ENCODE results near the gene ANAPC16.
"Not testable (repeated sequence)": the region's sequence is repeated elsewhere in the genome, so short reads cannot be mapped to it uniquely, and the experiment has no call there.

Gene ANAPC16

GRCh38 chr10:72201293-72201692, 14.5 kb upstream of the ANAPC16 start:
- no peak for DNase-seq (ENCODE audit: low read depth, low spot score)
- no peaks in the 10 kb centered on the region for H3K9me3 ChIP-seq (ENCODE audit: low read depth, low read length)
- no peaks in the 10 kb centered on the region for H3K36me3 ChIP-seq (ENCODE audit: insufficient read depth, low read length)
- H3K27ac ChIP-seq = no peak overlapping the region
- TF ChIP-seq FOXP2 (optimal IDR thresholded peaks at IDR 0.05; ENCODE audit: control extremely low read depth, extremely low read length, insufficient read depth) (no peak), EZH2 (IDR thresholded peaks at IDR 0.05) (no peak), POLR2AphosphoS5 (IDR thresholded peaks at IDR 0.05; ENCODE audit: borderline replicate concordance, low read depth, low read length) (no peak)
- H3K4me3 ChIP-seq = no peak overlapping the region
- no peak overlapping the region for H3K9ac ChIP-seq (ENCODE audit: insufficient read length)

GRCh38 chr10:72204296-72204695, 11.5 kb upstream of the ANAPC16 start:
- DNase-seq (ENCODE audit: low read depth, low spot score) = no peak
- H3K9ac ChIP-seq (ENCODE audit: insufficient read length) = no peak overlapping the region
- H3K4me3 ChIP-seq = no peak overlapping the region
- H3K9me3 ChIP-seq (ENCODE audit: low read depth, low read length) = no peaks in the 10 kb centered on the region
- no peak for TF ChIP-seq FOXP2 (optimal IDR thresholded peaks at IDR 0.05; ENCODE audit: control extremely low read depth, extremely low read length, insufficient read depth)
- no peak for TF ChIP-seq EZH2 (IDR thresholded peaks at IDR 0.05)
- TF ChIP-seq POLR2AphosphoS5 (IDR thresholded peaks at IDR 0.05; ENCODE audit: borderline replicate concordance, low read depth, low read length) = no peak
- H3K36me3 ChIP-seq (ENCODE audit: insufficient read depth, low read length) = no peaks in the 10 kb centered on the region; the same call in 1 of the 2 replicates
- H3K27ac ChIP-seq = no peak overlapping the region

GRCh38 chr10:72204724-72205123, 11.1 kb upstream of the ANAPC16 start:
- Histone ChIP-seq H3K27ac (no peak overlapping the region), H3K9ac (ENCODE audit: insufficient read length) (no peak overlapping the region), H3K36me3 (ENCODE audit: insufficient read depth, low read length) (no peaks in the 10 kb centered on the region; the same call in 1 of the 2 replicates), H3K4me3 (no peak overlapping the region), H3K9me3 (ENCODE audit: low read depth, low read length) (no peaks in the 10 kb centered on the region)
- no peak for DNase-seq (ENCODE audit: low read depth, low spot score)
- TF ChIP-seq POLR2AphosphoS5 (IDR thresholded peaks at IDR 0.05; ENCODE audit: borderline replicate concordance, low read depth, low read length) (no peak), EZH2 (IDR thresholded peaks at IDR 0.05) (no peak), FOXP2 (optimal IDR thresholded peaks at IDR 0.05; ENCODE audit: control extremely low read depth, extremely low read length, insufficient read depth) (no peak)

GRCh38 chr10:72206511-72207229, 9.1 kb upstream of the ANAPC16 start:
- Histone ChIP-seq H3K4me3 (no peak overlapping the region), H3K9me3 (ENCODE audit: low read depth, low read length) (no peaks in the 10 kb centered on the region), H3K9ac (ENCODE audit: insufficient read length) (no peak overlapping the region), H3K27ac (no peak overlapping the region), H3K36me3 (ENCODE audit: insufficient read depth, low read length) (no peaks in the 10 kb centered on the region; the same call in 1 of the 2 replicates)
- no peak for TF ChIP-seq POLR2AphosphoS5 (IDR thresholded peaks at IDR 0.05; ENCODE audit: borderline replicate concordance, low read depth, low read length)
- no peak for TF ChIP-seq EZH2 (IDR thresholded peaks at IDR 0.05)
- TF ChIP-seq FOXP2 (optimal IDR thresholded peaks at IDR 0.05; ENCODE audit: control extremely low read depth, extremely low read length, insufficient read depth) = no peak
- DNase-seq (ENCODE audit: low read depth, low spot score) = no peak

- H3K36me3 ChIP-seq (ENCODE audit: insufficient read depth, low read length); H3K27ac ChIP-seq; H3K4me3 ChIP-seq; H3K9me3 ChIP-seq (ENCODE audit: low read depth, low read length); DNase-seq (ENCODE audit: low read depth, low spot score); H3K9ac ChIP-seq (ENCODE audit: insufficient read length): not testable (repeated sequence)
Observed at GRCh38 chr10:72208526-72208925, 7.3 kb upstream of the ANAPC16 start.

GRCh38 chr10:72211381-72211780, 4.4 kb upstream of the ANAPC16 start:
- H3K36me3 ChIP-seq (ENCODE audit: insufficient read depth, low read length); H3K4me3 ChIP-seq; H3K9me3 ChIP-seq (ENCODE audit: low read depth, low read length); H3K9ac ChIP-seq (ENCODE audit: insufficient read length); H3K27ac ChIP-seq; DNase-seq (ENCODE audit: low read depth, low spot score): not testable (repeated sequence)

- not testable (repeated sequence) for H3K9ac ChIP-seq (ENCODE audit: insufficient read length); H3K9me3 ChIP-seq (ENCODE audit: low read depth, low read length); DNase-seq (ENCODE audit: low read depth, low spot score); H3K27ac ChIP-seq; H3K4me3 ChIP-seq; H3K36me3 ChIP-seq (ENCODE audit: insufficient read depth, low read length)
Observed at GRCh38 chr10:72211832-72212231, 4.0 kb upstream of the ANAPC16 start.

- H3K36me3 ChIP-seq (ENCODE audit: insufficient read depth, low read length) = no peaks in the 10 kb centered on the region; the same call in 1 of the 2 replicates
- no peak for DNase-seq (ENCODE audit: low read depth, low spot score)
- no peak overlapping the region for H3K27ac ChIP-seq
- H3K9me3 ChIP-seq (ENCODE audit: low read depth, low read length) = no peaks in the 10 kb centered on the region
- H3K4me3 ChIP-seq = no peak overlapping the region
- TF ChIP-seq EZH2 (IDR thresholded peaks at IDR 0.05) = no peak
- TF ChIP-seq FOXP2 (optimal IDR thresholded peaks at IDR 0.05; ENCODE audit: control extremely low read depth, extremely low read length, insufficient read depth) = no peak
- no peak for TF ChIP-seq POLR2AphosphoS5 (IDR thresholded peaks at IDR 0.05; ENCODE audit: borderline replicate concordance, low read depth, low read length)
- no peak overlapping the region for H3K9ac ChIP-seq (ENCODE audit: insufficient read length)
Observed at GRCh38 chr10:72218325-72218724, 2.5 kb downstream of the ANAPC16 start.

- Histone ChIP-seq H3K9me3 (ENCODE audit: low read depth, low read length) (no peaks in the 10 kb centered on the region), H3K9ac (ENCODE audit: insufficient read length) (no peak overlapping the region), H3K4me3 (no peak overlapping the region), H3K27ac (no peak overlapping the region), H3K36me3 (ENCODE audit: insufficient read depth, low read length) (peaks cover 3% of the 10 kb centered on the region; the same call in 1 of the 2 replicates)
- no peak for DNase-seq (ENCODE audit: low read depth, low spot score)
- TF ChIP-seq FOXP2 (optimal IDR thresholded peaks at IDR 0.05; ENCODE audit: control extremely low read depth, extremely low read length, insufficient read depth) = no peak
- no peak for TF ChIP-seq POLR2AphosphoS5 (IDR thresholded peaks at IDR 0.05; ENCODE audit: borderline replicate concordance, low read depth, low read length)
- TF ChIP-seq EZH2 (IDR thresholded peaks at IDR 0.05) = no peak
Observed at GRCh38 chr10:72218726-72219125, 2.9 kb downstream of the ANAPC16 start.

All from SK-N-MC (cell line).